HEK293T (cell line): ENCODE data around the gene SEMA5A.

Source experiments
- ARNT ChIP-seq: fragments of 450-650 bp; IDR thresholded peaks from 2 replicates; pipeline ENCODE4 v1.6.1; 2017; ENCODE audit warnings: mild to moderate bottlenecking
- CTBP1 ChIP-seq: fragments of 450-650 bp; IDR thresholded peaks from 2 replicates; pipeline ENCODE4 v1.6.1; 2016; ENCODE audit warnings: borderline replicate concordance
- ELF4 ChIP-seq: fragments of 450-650 bp; IDR thresholded peaks from 2 replicates; pipeline ENCODE4 v1.6.1; 2017; ENCODE audit warnings: antibody characterized with exemption
- FOXA1 ChIP-seq: fragments of 450-650 bp; IDR thresholded peaks from 2 replicates; pipeline ENCODE4 v1.6.1; 2016; ENCODE audit warnings: mild to moderate bottlenecking
- FOXK2 ChIP-seq: fragments of 450-650 bp; IDR thresholded peaks from 2 replicates; pipeline ENCODE4 v1.6.1; 2016; ENCODE audit warnings: mild to moderate bottlenecking
- FOXM1 ChIP-seq: fragments of 450-650 bp; IDR thresholded peaks from 2 replicates; pipeline ENCODE4 v1.6.1; 2017; ENCODE audit warnings: mild to moderate bottlenecking, borderline replicate concordance
- L3MBTL2 ChIP-seq: fragments of 450-650 bp; conservative IDR thresholded peaks from 2 replicates; pipeline ENCODE4 v1.6.1; 2016; ENCODE audit warnings: mild to moderate bottlenecking
- NFRKB ChIP-seq: fragments of 450-650 bp; IDR thresholded peaks from 2 replicates; pipeline ENCODE4 v1.6.1; 2016; ENCODE audit warnings: mild to moderate bottlenecking, moderate library complexity
- PKNOX1 ChIP-seq: fragments of 450-650 bp; IDR thresholded peaks from 2 replicates; pipeline ENCODE4 v1.6.1; 2016
- SP1 ChIP-seq: fragments of 450-650 bp; IDR thresholded peaks from 2 replicates; pipeline ENCODE4 v1.6.1; 2017
- SUZ12 ChIP-seq: fragments of 450-650 bp; IDR thresholded peaks from 2 replicates; pipeline ENCODE4 v1.6.1; 2016; ENCODE audit warnings: mild to moderate bottlenecking
- TARDBP ChIP-seq: fragments of 450-650 bp; IDR thresholded peaks from 2 replicates; pipeline ENCODE4 v1.6.1; 2016
- ZNF384 ChIP-seq: fragments of 450-650 bp; IDR thresholded peaks from 2 replicates; pipeline ENCODE4 v1.6.1; 2016

GRCh38 chr5:9398227-9398626, 147.6 kb downstream of the SEMA5A start:
- TF ChIP-seq ARNT (no peak), CTBP1 (no peak), SUZ12 (no peak), FOXM1 (no peak), SP1 (no peak), L3MBTL2 (no peak), FOXA1 (no peak), ZNF384 (no peak), FOXK2 (no peak), ELF4 (no peak), PKNOX1 (no peak), NFRKB (no peak), TARDBP (no peak)
